IMR-90 (cell line): Measurements from ENCODE around the gene RBFOX2. TPM values are rescaled to one million over a fixed set of nuclear protein-coding genes. Genes with fewer than 3 reads are reported as not detected.
A peak's percentile ranks its signal among the peaks of the same experiment; 100 is the strongest.

Source experiments
- ATAC-seq: fragments of 200-7000 bp; cut with Tn5 transposase; 2 replicates; pipeline ENCODE4 v1.9.1; 2020; ENCODE audit warnings: low read depth, mild to moderate bottlenecking, moderate library complexity
- BruUV-seq: library from RNA; stranded (reverse); fragments of 400-500 nt; replicated peaks from 2 replicates; lab custom pipeline; 2021; lab: Mats Ljungman, UMichigan
- CTCF ChIA-PET: fragments of 300-600 bp; formaldehyde crosslinking; extraction: SDS; loops from one replicate; lab custom pipeline; 2021; ENCODE audit warnings: antibody characterized with exemption; lab: Yijun Ruan, JAX
- POLR2A ChIA-PET: fragments of 300-600 bp; sonication (Branson Sonifier 250); formaldehyde crosslinking; loops from one replicate; lab custom pipeline; 2022; ENCODE audit warnings: antibody characterized with exemption; ENCODE audit not compliant: unreplicated experiment; lab: Charles Lee
- DNase-seq: peaks from one replicate; pipeline ENCODE4 v3.0.0; 2013
- H2AFZ ChIP-seq: replicated peaks from 2 replicates; pipeline ENCODE3; 2013; ENCODE audit warnings: low read length, mild to moderate bottlenecking; ENCODE audit not compliant: poor library complexity
- H2AK5ac ChIP-seq: 2 replicates; pipeline ENCODE4 v1.6.1; 2013; ENCODE audit warnings: low read depth, low read length, inconsistent platforms
- H2AK9ac ChIP-seq: replicated peaks from 2 replicates; pipeline ENCODE3; 2013; ENCODE audit warnings: mild to moderate bottlenecking, low read depth, low read length, moderate library complexity; ENCODE audit not compliant: poor library complexity
- H2BK120ac ChIP-seq: 2 replicates; pipeline ENCODE4 v1.6.1; 2013; ENCODE audit warnings: low read depth, low read length, inconsistent platforms
- H2BK15ac ChIP-seq: 3 replicates; pipeline ENCODE4 v1.6.1; 2013; ENCODE audit warnings: low read depth, low read length, inconsistent platforms
- H2BK20ac ChIP-seq: 2 replicates; pipeline ENCODE4 v1.6.1; 2013; ENCODE audit warnings: low read depth, mild to moderate bottlenecking, inconsistent platforms, low read length, moderate library complexity
- H2BK5ac ChIP-seq: 2 replicates; pipeline ENCODE4 v1.6.1; 2013; ENCODE audit warnings: mild to moderate bottlenecking, low read depth, low read length, inconsistent platforms; ENCODE audit not compliant: poor library complexity, severe bottlenecking
- H3K14ac ChIP-seq: replicated peaks from 2 replicates; pipeline ENCODE4 v1.6.1; 2013; ENCODE audit warnings: low read depth, low read length, inconsistent platforms
- H3K18ac ChIP-seq: 2 replicates; pipeline ENCODE4 v1.6.1; 2013; ENCODE audit warnings: low read depth, low read length, control low read depth
- H3K23ac ChIP-seq: 2 replicates; pipeline ENCODE4 v1.6.1; 2013; ENCODE audit warnings: low read depth, low read length, inconsistent platforms
- H3K27ac ChIP-seq: 2 replicates; pipeline ENCODE4 v1.5.1; 2013; ENCODE audit warnings: mild to moderate bottlenecking, control low read depth, low read length; ENCODE audit not compliant: insufficient read depth
- H3K27me3 ChIP-seq: 2 replicates; pipeline ENCODE4 v1.6.1; 2013; ENCODE audit warnings: low read length; ENCODE audit not compliant: control insufficient read depth, insufficient read depth
- H3K36me3 ChIP-seq: 2 replicates; pipeline ENCODE4 v1.6.1; 2013; ENCODE audit warnings: low read length, mixed read lengths; ENCODE audit not compliant: control insufficient read depth, insufficient read depth
- H3K4ac ChIP-seq: 2 replicates; pipeline ENCODE4 v1.6.1; 2013; ENCODE audit warnings: low read depth, low read length, inconsistent platforms
- H3K4me1 ChIP-seq: 2 replicates; pipeline ENCODE4 v1.6.1; 2013; ENCODE audit warnings: low read length, mixed read lengths; ENCODE audit not compliant: control insufficient read depth, insufficient read depth
- H3K4me2 ChIP-seq: 2 replicates; pipeline ENCODE4 v1.6.1; 2013; ENCODE audit warnings: low read depth, mild to moderate bottlenecking, control low read depth, low read length, moderate library complexity
- H3K4me3 ChIP-seq: 2 replicates; pipeline ENCODE4 v1.5.1; 2013; ENCODE audit warnings: low read depth, mild to moderate bottlenecking, control low read depth, low read length, moderate library complexity; ENCODE audit not compliant: insufficient read depth
- H3K56ac ChIP-seq: 2 replicates; pipeline ENCODE4 v1.6.1; 2013; ENCODE audit warnings: low read length, inconsistent platforms; ENCODE audit not compliant: insufficient read depth; ENCODE audit errors: extremely low read depth
- H3K79me1 ChIP-seq, 2 experiments: 2 replicates each; pipeline ENCODE4 v1.6.1; 2013; ENCODE audit warnings: low read length in 2 of 2, inconsistent platforms in 1 of 2, low read depth in 1 of 2
- H3K9ac ChIP-seq: 2 replicates; pipeline ENCODE4 v1.6.1; 2013; ENCODE audit warnings: low read depth, low read length, control low read depth
- H3K9me1 ChIP-seq: 2 replicates; pipeline ENCODE4 v1.6.1; 2013; ENCODE audit warnings: low read length, inconsistent platforms; ENCODE audit not compliant: insufficient read depth
- H3K9me3 ChIP-seq: 2 replicates; pipeline ENCODE4 v1.6.1; 2013; ENCODE audit warnings: low read length; ENCODE audit not compliant: control insufficient read depth, insufficient read depth
- H4K20me1 ChIP-seq: 2 replicates; pipeline ENCODE4 v1.6.1; 2013; ENCODE audit warnings: low read length, inconsistent platforms; ENCODE audit not compliant: insufficient read depth
- H4K5ac ChIP-seq: 2 replicates; pipeline ENCODE4 v1.6.1; 2013; ENCODE audit warnings: mild to moderate bottlenecking, low read depth, low read length, control low read depth
- H4K8ac ChIP-seq, 2 experiments: 2 replicates each; pipeline ENCODE4 v1.6.1; 2013; ENCODE audit warnings: low read depth in 2 of 2, low read length in 2 of 2, control low read depth in 1 of 2, inconsistent platforms in 1 of 2
- H4K91ac ChIP-seq: 2 replicates; pipeline ENCODE4 v1.6.1; 2013; ENCODE audit warnings: low read depth, low read length, inconsistent platforms; ENCODE audit not compliant: insufficient read depth
- BHLHE40 ChIP-seq: fragments of 150-350 bp; IDR thresholded peaks from 2 replicates; pipeline ENCODE4 v1.6.1; 2016; ENCODE audit warnings: mild to moderate bottlenecking, low read depth, low read length
- CEBPB ChIP-seq: IDR thresholded peaks from 2 replicates; pipeline ENCODE4 v1.6.1; 2012; ENCODE audit warnings: low read depth, low read length, improper control_type of control experiment
- CHD1 ChIP-seq: IDR thresholded peaks from 2 replicates; pipeline ENCODE4 v1.6.1; 2012; ENCODE audit warnings: low read depth, low read length, improper control_type of control experiment
- MAFK ChIP-seq: IDR thresholded peaks from 2 replicates; pipeline ENCODE4 v1.6.1; 2012; ENCODE audit warnings: low read depth, low read length, improper control_type of control experiment
- NFE2L2 ChIP-seq: fragments of 150-350 bp; IDR thresholded peaks from 2 replicates; pipeline ENCODE4 v1.6.1; 2016; ENCODE audit warnings: low read depth, mild to moderate bottlenecking, low read length
- POLR2A ChIP-seq: IDR thresholded peaks from 2 replicates; pipeline ENCODE4 v1.6.1; 2012; ENCODE audit warnings: mild to moderate bottlenecking, low read depth, low read length
- RAD21 ChIP-seq: IDR thresholded peaks from 2 replicates; pipeline ENCODE4 v1.6.1; 2012; ENCODE audit warnings: low read length, improper control_type of control experiment
- RCOR1 ChIP-seq: IDR thresholded peaks from 2 replicates; pipeline ENCODE4 v1.6.1; 2012; ENCODE audit warnings: mild to moderate bottlenecking, low read length, improper control_type of control experiment; ENCODE audit not compliant: insufficient replicate concordance
- RFX5 ChIP-seq: IDR thresholded peaks from 2 replicates; pipeline ENCODE4 v1.8.0; 2012; ENCODE audit warnings: low read depth, mild to moderate bottlenecking, low read length, moderate library complexity
- WGBS, 2 experiments: methylation state at CpG; one replicate each; pipeline versions ENCODE4 v1.1.5 to v1.1.7; 2013; ENCODE audit warnings: missing lambda C conversion rate in 2 of 2; ENCODE audit not compliant: insufficient read length in 1 of 2; ENCODE audit errors: extremely low coverage in 2 of 2; 5-methylcytosine and 5-hydroxymethylcytosine counted together
- dilution Hi-C: fragments of 300-500 bp; cut with HindIII; formaldehyde crosslinking; loops from one replicate; pipeline ENCODE4 v1.14.3; 2018; ENCODE audit warnings: low sequenced_read_pairs; ENCODE audit not compliant: unreplicated experiment
- in situ Hi-C: fragments of 300-500 bp; cut with MboI; formaldehyde crosslinking; loops from 3 replicates; pipeline ENCODE4 v1.14.3; 2019; ENCODE audit warnings: low sequenced_read_pairs, inconsistent platforms, mixed read lengths
- intact Hi-C: fragments of 100-400 bp; cut with micrococcal nuclease; formaldehyde crosslinking; loops from 2 replicates; pipeline ENCODE4 v1.10.0; 2022
- polyA plus RNA-seq, 3 experiments: library from polyadenylated mRNA; depleted of rRNA; stranded (reverse); fragments of >200 nt; gene quantifications; 2 replicates each; pipeline ENCODE4 v1.2.3, GENCODE V29; 2012; ENCODE audit warnings: low replicate concordance in 1 of 3
- total RNA-seq: library from RNA; depleted of rRNA; stranded (reverse); fragments of >200 nt; gene quantifications from 2 replicates; pipeline ENCODE4 v1.2.3, GENCODE V29; 2012
- TF ChIP-seq, protein P1 (sequence below): conservative IDR thresholded peaks from 2 replicates; pipeline ENCODE4 v1.5.1; 2012; ENCODE audit warnings: mild to moderate bottlenecking, low read depth, low read length, improper control_type of control experiment

Gene RBFOX2
- total and polyA plus RNA-seq, 2 of the 4 experiments (the other 2 are of a cell fraction), result 146 to 178 TPM

- WGBS, 2 experiments, result no CpG with 5 or more reads among the region's 2 CpGs
- no peak overlapping the region for H2BK20ac ChIP-seq
- H3K9me3 ChIP-seq, result peaks cover 2% of the 10 kb centered on the region; the same call in 1 of the 2 replicates
- no peak overlapping the region for H3K4ac ChIP-seq
- no peak overlapping the region for H3K4me3 ChIP-seq
- peaks cover 23 to 56% of the 10 kb centered on the region in 2 experiments; a peak in 3 of 4 replicates for H3K79me1 ChIP-seq
- BruUV-seq, result no TSS peak
- no peaks in the 10 kb centered on the region for H3K27me3 ChIP-seq
- H3K18ac ChIP-seq, result peak overlapping the region; percentile 6; the same call in 1 of the 2 replicates
- H3K23ac ChIP-seq, result peak overlapping the region; percentile 44; the same call in 1 of the 2 replicates
- POLR2A ChIA-PET, result no interaction called here
- no peak overlapping the region for H2AK9ac ChIP-seq
- H2BK120ac ChIP-seq, result no peak overlapping the region
- dilution Hi-C loops, result no loop called here
- ATAC-seq (no peak), DNase-seq (no peak)
- no peak overlapping the region for H2BK5ac ChIP-seq
- peaks cover 10% of the 10 kb centered on the region for H3K9me1 ChIP-seq
- peaks cover 55% of the 10 kb centered on the region for H4K20me1 ChIP-seq
- peak overlapping the region; percentile 3; the same call in 1 of the 2 replicates for H3K27ac ChIP-seq
- H3K36me3 ChIP-seq, result peaks cover 14% of the 10 kb centered on the region
- CTCF ChIA-PET, result no interaction called here
- H3K4me2 ChIP-seq, result no peak overlapping the region
- H2AFZ ChIP-seq, result no peak overlapping the region
- TF ChIP-seq MAFK, result no peak
- TF ChIP-seq RFX5, result no peak
- no peak for TF ChIP-seq RAD21
- TF ChIP-seq NFE2L2, result no peak
- no peak for TF ChIP-seq RCOR1
- TF ChIP-seq, protein P1, sequence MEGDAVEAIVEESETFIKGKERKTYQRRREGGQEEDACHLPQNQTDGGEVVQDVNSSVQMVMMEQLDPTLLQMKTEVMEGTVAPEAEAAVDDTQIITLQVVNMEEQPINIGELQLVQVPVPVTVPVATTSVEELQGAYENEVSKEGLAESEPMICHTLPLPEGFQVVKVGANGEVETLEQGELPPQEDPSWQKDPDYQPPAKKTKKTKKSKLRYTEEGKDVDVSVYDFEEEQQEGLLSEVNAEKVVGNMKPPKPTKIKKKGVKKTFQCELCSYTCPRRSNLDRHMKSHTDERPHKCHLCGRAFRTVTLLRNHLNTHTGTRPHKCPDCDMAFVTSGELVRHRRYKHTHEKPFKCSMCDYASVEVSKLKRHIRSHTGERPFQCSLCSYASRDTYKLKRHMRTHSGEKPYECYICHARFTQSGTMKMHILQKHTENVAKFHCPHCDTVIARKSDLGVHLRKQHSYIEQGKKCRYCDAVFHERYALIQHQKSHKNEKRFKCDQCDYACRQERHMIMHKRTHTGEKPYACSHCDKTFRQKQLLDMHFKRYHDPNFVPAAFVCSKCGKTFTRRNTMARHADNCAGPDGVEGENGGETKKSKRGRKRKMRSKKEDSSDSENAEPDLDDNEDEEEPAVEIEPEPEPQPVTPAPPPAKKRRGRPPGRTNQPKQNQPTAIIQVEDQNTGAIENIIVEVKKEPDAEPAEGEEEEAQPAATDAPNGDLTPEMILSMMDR, result no peak
- TF ChIP-seq CEBPB, result no peak
- TF ChIP-seq CHD1, result no peak
- TF ChIP-seq BHLHE40, result no peak
- no peak for TF ChIP-seq POLR2A
- H2AK5ac ChIP-seq, result no peak overlapping the region
- intact Hi-C loops, result no loop called here
- no peak overlapping the region for H3K14ac ChIP-seq
- H3K56ac ChIP-seq, result no peak overlapping the region
- in situ Hi-C loops, result no loop called here
- no peak overlapping the region for H2BK15ac ChIP-seq
- no peak overlapping the region for H4K91ac ChIP-seq
- peaks cover 13% of the 10 kb centered on the region for H3K4me1 ChIP-seq
- H3K9ac ChIP-seq, result no peak overlapping the region
- no peak overlapping the region for H4K8ac ChIP-seq
- no peak overlapping the region for H4K5ac ChIP-seq
Observed at GRCh38 chr22:35802885-35803284, 225.7 kb downstream of the RBFOX2 start.
